GM19035 (cell line): ENCODE measurements around the gene PDE9A.

Experiments
- ATAC-seq: cut with Tn5 transposase; IDR thresholded peaks from one replicate; pipeline ENCODE4 v1.9.1; 2021; ENCODE audit not compliant: unreplicated experiment

PDE9A gene

GRCh38 chr21:42754270-42754933 is 101.0 kb downstream of the PDE9A start:
- no peak for ATAC-seq

GRCh38 chr21:42755031-42755665 is 101.7 kb downstream of the PDE9A start:
- no peak for ATAC-seq

DNA sequence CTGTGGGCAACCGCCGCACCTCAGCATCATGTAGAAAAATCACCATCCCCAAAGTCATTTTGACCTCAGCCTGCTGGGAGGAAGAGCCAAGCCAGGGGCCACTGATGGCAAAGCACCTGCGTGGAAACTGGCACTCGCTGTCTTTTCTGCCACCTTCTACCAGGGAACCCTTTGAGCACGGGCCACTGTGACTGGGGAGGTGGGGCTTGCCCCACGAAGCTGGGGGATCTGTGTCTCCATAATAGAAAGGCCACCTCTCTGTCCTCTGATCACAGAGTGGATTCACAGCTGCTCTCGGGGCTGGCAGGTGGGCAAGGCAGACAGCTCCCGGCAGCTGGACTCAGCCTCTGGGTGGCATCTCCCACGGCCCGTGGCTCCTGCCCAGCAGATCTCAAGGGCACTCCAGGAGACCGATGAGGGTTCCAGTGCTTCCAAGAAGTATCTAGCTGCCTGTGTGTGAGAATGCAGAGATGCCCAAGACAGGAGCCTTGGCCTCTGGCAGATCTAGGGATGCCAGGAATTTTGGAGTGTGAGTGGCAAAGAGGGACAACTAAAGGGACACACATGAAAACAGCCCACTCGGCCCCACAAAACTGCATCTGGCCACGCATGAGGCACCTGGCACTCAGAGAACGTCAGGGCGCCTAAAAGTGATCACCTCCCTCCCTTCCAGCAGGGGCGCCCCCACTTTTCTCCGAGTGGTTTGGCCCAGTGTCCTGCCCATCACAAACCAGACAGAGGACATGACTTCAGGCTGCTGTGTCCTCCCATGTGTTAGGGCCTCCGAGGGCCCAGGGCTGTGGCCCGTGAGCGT is 102.6 kb downstream of the PDE9A start:
- no peak for ATAC-seq

GRCh38 chr21:42756580-42757250 is 103.3 kb downstream of the PDE9A start:
- ATAC-seq = no peak

DNA sequence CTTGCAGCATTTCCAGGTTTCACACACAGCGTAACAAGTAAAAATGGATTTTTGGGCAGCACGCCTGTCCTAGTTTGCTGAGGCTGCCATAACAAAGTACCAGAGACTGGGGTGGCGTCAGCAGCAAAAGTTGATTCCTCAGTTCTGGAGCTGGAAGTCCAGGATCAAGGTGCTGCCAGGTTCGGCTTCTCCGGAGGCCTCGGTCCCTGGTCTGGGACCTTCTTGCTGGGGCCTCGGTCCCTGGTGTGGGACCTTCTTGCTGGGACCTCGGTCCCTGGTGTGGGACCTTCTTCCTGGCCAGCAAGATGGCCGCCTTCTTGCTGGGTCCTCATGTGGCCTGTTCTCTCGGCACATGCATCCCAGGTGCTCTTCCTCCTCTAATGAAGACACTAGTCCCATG is 104.0 kb downstream of the PDE9A start:
- ATAC-seq = no peak

DNA sequence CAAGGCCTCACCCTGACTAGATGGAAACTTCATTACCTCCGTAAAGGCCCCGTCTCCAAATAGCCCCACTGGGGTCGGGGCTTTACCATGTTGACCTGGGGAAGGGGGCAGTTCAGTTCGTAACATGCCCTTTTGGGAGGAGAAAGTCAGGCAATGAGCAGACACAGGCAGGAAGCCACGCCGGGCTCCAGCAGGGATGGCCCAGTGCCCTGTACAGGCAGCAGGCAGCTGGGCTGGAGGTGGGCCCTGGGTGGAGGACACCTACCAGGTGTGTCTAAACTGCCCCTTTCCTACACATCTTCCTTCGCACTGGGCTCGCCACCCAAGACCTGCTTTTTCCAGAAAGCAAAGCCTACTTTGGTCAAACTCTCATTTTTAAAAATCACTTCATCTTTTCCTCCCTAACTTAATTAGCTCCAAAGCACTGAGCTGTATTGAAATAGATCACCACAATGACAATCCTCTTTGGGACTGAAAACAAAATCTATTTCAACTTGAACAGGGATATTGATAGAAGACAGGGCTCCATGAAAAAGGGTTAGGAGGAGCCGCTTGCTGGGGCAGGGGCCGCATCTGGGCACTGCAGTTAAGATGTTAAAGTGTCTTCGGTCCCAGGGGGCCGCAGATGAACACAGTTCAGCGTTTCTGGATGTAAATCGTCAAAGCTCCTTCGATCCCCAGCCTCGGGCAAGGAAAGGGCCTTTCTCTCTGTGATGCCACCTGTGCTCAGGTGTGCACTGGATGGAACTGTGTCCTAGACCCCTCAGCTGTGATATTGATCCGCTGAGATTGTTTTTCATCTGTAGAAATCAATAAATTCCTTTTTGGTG is 104.6 kb downstream of the PDE9A start:
- ATAC-seq = no peak

GRCh38 chr21:42758721-42759593 is 105.5 kb downstream of the PDE9A start:
- no peak for ATAC-seq

DNA sequence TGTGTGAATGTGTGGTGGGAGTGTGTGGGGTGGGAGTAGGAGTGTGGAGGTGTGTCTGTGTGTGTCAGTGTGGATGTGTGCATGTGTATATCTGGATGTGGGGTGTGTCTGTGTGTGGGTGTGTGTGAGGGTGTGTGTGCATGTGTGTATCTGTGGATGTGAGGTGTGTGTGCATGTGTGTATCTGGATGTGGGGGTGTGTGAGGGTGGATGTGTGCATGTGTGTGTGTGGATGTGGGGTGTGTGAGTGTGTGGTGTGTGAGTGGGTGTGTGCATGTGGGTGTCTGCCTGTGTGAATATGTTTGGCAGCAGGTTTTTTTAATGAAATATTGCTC is 106.1 kb downstream of the PDE9A start:
- ATAC-seq = no peak

DNA sequence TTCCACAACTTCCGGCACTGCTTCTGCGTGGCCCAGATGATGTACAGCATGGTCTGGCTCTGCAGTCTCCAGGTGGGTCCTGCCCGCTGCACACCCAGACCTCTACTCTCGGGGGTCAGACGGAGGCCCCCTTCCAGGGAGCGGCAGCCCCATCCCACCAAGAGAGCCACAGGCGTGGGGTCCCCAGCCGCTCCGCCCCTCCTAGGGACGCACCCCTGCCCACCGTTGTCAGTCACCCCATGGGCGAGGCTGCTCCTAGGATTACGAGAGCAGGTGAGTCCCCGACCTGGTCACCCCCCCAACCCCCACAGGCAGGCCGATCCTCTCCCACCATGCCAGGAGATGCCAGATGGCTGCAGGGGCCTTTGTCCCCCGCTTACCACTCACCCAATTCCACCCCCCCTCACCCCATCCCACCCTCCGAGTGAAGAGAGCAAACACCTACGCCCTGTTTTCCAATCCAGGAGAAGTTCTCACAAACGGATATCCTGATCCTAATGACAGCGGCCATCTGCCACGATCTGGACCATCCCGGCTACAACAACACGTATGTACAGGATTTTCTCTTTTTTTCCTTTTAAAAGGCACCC is 107.0 kb downstream of the PDE9A start:
- no peak for ATAC-seq

- no peak for ATAC-seq
These were observed 107.7 kb downstream of the PDE9A start for GRCh38 chr21:42760951-42761751.

- ATAC-seq = no peak
These were observed 108.4 kb downstream of the PDE9A start for GRCh38 chr21:42761776-42762335.

DNA sequence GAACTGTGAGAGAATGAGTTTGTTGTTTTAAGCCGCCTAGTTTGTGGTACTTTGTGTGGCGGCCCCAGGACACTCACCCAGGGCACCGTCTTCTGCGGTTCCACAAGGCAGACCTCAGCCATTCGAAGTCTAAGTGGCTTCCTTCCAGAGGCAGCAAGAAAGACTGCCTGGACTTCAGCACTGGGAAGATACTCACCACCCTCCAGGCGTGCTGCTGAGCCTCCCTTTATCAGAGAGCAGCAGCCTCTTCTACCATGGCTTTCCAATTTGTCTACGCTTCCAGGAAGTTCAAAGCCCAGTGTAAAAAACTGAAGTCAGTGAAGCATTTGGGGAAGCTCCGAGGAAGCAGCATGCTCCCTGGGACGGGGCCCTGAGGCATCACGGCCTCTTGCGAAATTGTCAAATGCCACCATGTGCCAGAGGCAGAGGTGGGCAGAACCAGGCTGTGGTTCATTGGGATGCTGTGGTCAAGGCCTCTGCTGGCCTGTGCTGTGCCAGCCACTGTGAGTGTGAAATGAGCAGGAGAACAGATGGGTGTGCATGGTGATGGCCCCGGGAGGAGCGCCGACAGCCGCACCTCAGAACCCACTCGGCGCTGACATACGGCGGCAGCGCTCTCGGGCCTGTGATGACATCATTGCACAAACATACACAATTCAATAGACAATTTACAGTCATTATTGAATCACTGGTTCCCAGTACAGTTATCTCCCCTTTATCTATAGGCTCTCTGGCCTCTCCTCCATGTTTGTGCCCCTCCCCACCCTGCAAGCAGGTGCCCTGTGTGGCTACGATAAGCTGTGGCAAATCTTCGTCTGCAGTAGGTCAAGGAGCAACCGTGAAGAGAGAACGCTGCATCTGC is 110.4 kb downstream of the PDE9A start:
- ATAC-seq = no peak

DNA sequence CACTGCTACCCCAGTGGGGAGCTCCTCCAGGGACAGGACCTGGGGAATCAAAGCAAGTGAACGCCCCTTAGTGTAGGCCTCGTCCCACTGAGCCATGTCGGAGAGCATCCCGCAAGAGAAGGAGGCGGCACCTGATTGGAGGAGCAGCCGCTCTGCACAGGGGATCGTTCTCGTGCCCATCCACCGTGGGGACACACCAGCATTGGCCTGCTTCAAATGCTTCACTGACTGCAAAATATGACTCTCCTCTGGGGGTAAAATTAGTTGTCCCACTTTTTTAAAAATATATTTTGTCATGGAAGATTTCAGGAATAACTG is 111.0 kb downstream of the PDE9A start:
- no peak for ATAC-seq

DNA sequence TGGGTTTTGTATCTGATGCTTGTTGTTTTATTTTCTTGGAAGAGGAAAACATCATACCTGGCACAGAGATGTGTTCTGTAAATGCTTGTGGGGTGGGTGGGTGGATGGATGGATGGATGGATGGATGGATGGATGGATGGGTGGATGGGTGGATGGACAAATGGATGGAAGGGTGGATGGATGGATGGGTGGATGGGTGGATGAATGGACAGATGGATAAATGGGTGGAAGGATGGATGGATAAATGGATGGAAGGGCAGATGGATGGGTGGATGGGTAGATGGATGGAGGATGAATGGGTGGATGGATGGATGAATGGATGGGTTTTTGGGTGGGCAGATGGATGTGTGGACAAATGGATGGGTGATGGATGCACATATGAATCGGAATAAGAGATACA is 111.5 kb downstream of the PDE9A start:
- no peak for ATAC-seq

DNA sequence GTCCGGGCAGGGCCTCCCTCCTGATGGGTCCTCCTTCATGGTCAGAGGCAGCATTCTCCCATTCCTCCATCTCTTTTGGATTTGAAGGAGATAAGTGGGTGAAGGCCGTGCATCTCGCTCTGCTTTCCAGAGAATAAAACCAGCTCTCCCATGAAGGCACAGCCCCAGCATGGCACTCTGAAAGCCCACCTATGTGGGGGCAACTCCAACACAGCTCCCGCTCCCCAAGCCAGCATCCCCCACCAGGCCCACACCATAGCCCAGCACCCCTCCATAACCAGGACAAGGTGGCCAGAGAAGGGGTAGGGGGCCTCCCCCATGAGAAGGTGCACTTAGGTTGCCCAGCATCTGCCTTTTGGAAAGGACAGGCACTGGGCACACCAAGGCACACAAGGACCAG is 112.2 kb downstream of the PDE9A start:
- no peak for ATAC-seq

GRCh38 chr21:42766739-42767560 is 113.5 kb downstream of the PDE9A start:
- ATAC-seq = no peak

- no peak for ATAC-seq
These were observed 114.1 kb downstream of the PDE9A start for GRCh38 chr21:42767561-42767835.
